ENCODE data around the gene ITGB2.

Gene ITGB2

DNA sequence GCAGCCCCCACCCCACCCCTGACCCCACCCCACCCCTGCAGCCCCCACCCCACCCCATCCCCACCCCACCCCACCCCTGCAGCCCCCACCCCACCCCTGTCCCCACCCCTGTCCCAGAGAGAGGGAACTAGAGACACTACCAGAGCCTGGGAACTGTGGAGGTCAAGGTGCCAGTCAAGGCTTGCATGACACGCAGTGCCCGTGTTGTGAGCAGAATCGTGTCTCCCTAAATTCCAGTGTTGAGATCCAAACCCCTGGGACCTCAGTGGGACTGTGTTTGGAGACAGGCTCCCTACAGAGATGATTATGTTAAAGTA lies 84.4 kb downstream of the ITGB2 start:
- Histone ChIP-seq H2AFZ (ENCODE audit: low read depth, low read length) (0 out of 2 replicates have a peak overlapping the region, but pooled peaks have one; percentile 46), H3K9me3 (ENCODE audit: insufficient read depth, low read length) (no peaks in the 10 kb centered on the region), H4K20me1 (ENCODE audit: insufficient read depth, low read length) (no peaks in the 10 kb centered on the region), H3K9ac (ENCODE audit: low read length) (no peak overlapping the region), H3K36me3 (replicated peaks; ENCODE audit: low read depth, low read length) (no peaks in the 10 kb centered on the region), H3K27ac (ENCODE audit: low read length) (no peak overlapping the region), H3K4me3 (ENCODE audit: low read length) (no peak overlapping the region), H3K4me1 (ENCODE audit: low read length) (peaks cover 5% of the 10 kb centered on the region), H3K4me2 (ENCODE audit: low read length) (peak overlapping the region; percentile 46), H3K79me2 (ENCODE audit: low read length) (no peaks in the 10 kb centered on the region), H3K27me3 (ENCODE audit: low read depth, low read length) (no peaks in the 10 kb centered on the region)
- TF ChIP-seq EZH2phosphoT487 (IDR thresholded peaks at IDR 0.05; ENCODE audit: low read depth) = no peak
- TF ChIP-seq, protein P1, sequence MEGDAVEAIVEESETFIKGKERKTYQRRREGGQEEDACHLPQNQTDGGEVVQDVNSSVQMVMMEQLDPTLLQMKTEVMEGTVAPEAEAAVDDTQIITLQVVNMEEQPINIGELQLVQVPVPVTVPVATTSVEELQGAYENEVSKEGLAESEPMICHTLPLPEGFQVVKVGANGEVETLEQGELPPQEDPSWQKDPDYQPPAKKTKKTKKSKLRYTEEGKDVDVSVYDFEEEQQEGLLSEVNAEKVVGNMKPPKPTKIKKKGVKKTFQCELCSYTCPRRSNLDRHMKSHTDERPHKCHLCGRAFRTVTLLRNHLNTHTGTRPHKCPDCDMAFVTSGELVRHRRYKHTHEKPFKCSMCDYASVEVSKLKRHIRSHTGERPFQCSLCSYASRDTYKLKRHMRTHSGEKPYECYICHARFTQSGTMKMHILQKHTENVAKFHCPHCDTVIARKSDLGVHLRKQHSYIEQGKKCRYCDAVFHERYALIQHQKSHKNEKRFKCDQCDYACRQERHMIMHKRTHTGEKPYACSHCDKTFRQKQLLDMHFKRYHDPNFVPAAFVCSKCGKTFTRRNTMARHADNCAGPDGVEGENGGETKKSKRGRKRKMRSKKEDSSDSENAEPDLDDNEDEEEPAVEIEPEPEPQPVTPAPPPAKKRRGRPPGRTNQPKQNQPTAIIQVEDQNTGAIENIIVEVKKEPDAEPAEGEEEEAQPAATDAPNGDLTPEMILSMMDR (IDR thresholded peaks at IDR 0.05; ENCODE audit: low read depth, low read length) = no peak

Data from OCI-LY3 (cell line).